Lower lobe of right lung (tissue), 2 donors: Measurements from ENCODE around the gene SLAMF8. TPM values are rescaled to one million over a fixed set of nuclear protein-coding genes. Genes with fewer than 3 reads are reported as not detected.

Experiments
- ATAC-seq, 2 donors: fragments of 200-7000 bp; cut with Tn5 transposase; one replicate each; pipeline ENCODE4 v1.9.1; 2020 to 2022; ENCODE audit warnings: mild to moderate bottlenecking in 2 of 2, moderate library complexity in 2 of 2
- DNase-seq: peaks from one replicate; pipeline ENCODE4 v3.0.0-alpha.2; 2020
- H3K27ac ChIP-seq: fragments of 200-600 bp; one replicate; pipeline ENCODE4 v1.8.0; 2022
- H3K27me3 ChIP-seq: fragments of 200-600 bp; one replicate; pipeline ENCODE4 v1.8.0; 2022; ENCODE audit warnings: low read depth
- H3K36me3 ChIP-seq: fragments of 200-600 bp; one replicate; pipeline ENCODE4 v1.8.0; 2022; ENCODE audit warnings: mild to moderate bottlenecking
- H3K4me1 ChIP-seq: fragments of 200-600 bp; one replicate; pipeline ENCODE4 v1.8.0; 2022
- H3K4me3 ChIP-seq: fragments of 200-600 bp; one replicate; pipeline ENCODE4 v1.8.0; 2022; ENCODE audit warnings: mild to moderate bottlenecking
- H3K9me3 ChIP-seq: fragments of 200-600 bp; one replicate; pipeline ENCODE4 v1.8.0; 2022
- intact Hi-C: fragments of 100-400 bp; cut with DNase I; formaldehyde crosslinking; loops from one replicate; pipeline ENCODE4 v1.11.0; 2022
- total RNA-seq: library from RNA; stranded (reverse); fragmentation: NEBNext Ultra II Directional; extraction: Animal tissue kit (Norgen Biotek cat#: 25700); gene quantifications from one replicate; pipeline ENCODE4 v1.2.1, GENCODE V29; 2021
- TF ChIP-seq, protein P1 (sequence below): fragments of 200-600 bp; IDR thresholded peaks from one replicate; pipeline ENCODE4 v1.8.0; 2022; ENCODE audit warnings: antibody characterized with exemption, mild to moderate bottlenecking
- donor health status: DM: no; HTN: yes; CAD: no; lungs with severe emphysema.

Gene SLAMF8
- total RNA-seq, 1 donor from 2014 or later = 51.2 TPM

GRCh38 chr1:159821171-159821867 is 5.4 kb upstream of the SLAMF8 start:
- DNase-seq (peak; percentile 49), ATAC-seq (peak; percentile 66 to 83)
- Histone ChIP-seq H3K27me3 (no peaks in the 10 kb centered on the region), H3K9me3 (no peaks in the 10 kb centered on the region), H3K4me1 (peaks cover 17% of the 10 kb centered on the region), H3K4me3 (no peak overlapping the region), H3K36me3 (no peaks in the 10 kb centered on the region), H3K27ac (no peak overlapping the region)
- TF ChIP-seq, protein P1, sequence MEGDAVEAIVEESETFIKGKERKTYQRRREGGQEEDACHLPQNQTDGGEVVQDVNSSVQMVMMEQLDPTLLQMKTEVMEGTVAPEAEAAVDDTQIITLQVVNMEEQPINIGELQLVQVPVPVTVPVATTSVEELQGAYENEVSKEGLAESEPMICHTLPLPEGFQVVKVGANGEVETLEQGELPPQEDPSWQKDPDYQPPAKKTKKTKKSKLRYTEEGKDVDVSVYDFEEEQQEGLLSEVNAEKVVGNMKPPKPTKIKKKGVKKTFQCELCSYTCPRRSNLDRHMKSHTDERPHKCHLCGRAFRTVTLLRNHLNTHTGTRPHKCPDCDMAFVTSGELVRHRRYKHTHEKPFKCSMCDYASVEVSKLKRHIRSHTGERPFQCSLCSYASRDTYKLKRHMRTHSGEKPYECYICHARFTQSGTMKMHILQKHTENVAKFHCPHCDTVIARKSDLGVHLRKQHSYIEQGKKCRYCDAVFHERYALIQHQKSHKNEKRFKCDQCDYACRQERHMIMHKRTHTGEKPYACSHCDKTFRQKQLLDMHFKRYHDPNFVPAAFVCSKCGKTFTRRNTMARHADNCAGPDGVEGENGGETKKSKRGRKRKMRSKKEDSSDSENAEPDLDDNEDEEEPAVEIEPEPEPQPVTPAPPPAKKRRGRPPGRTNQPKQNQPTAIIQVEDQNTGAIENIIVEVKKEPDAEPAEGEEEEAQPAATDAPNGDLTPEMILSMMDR = no peak
- intact Hi-C loops = no loop called here

GRCh38 chr1:159823406-159823805 is 3.3 kb upstream of the SLAMF8 start:
- DNase-seq (no peak), ATAC-seq (no peak)
- TF ChIP-seq, protein P1 = no peak
- H3K4me1 ChIP-seq = peaks cover 36% of the 10 kb centered on the region
- no peaks in the 10 kb centered on the region for H3K9me3 ChIP-seq
- no peaks in the 10 kb centered on the region for H3K27me3 ChIP-seq
- H3K36me3 ChIP-seq = no peaks in the 10 kb centered on the region
- H3K4me3 ChIP-seq = no peak overlapping the region
- intact Hi-C loops = no loop called here
- H3K27ac ChIP-seq = no peak overlapping the region

GRCh38 chr1:159825564-159825963 is 1.1 kb upstream of the SLAMF8 start:
- H3K9me3 ChIP-seq = no peaks in the 10 kb centered on the region
- H3K4me1 ChIP-seq = peaks cover 57% of the 10 kb centered on the region
- TF ChIP-seq, protein P1 = no peak
- ATAC-seq = no peak
- H3K36me3 ChIP-seq = no peaks in the 10 kb centered on the region
- no peak overlapping the region for H3K4me3 ChIP-seq
- intact Hi-C loops = no loop called here
- peak overlapping the region; percentile 7 for H3K27ac ChIP-seq
- no peaks in the 10 kb centered on the region for H3K27me3 ChIP-seq
- DNase-seq = no peak

DNA sequence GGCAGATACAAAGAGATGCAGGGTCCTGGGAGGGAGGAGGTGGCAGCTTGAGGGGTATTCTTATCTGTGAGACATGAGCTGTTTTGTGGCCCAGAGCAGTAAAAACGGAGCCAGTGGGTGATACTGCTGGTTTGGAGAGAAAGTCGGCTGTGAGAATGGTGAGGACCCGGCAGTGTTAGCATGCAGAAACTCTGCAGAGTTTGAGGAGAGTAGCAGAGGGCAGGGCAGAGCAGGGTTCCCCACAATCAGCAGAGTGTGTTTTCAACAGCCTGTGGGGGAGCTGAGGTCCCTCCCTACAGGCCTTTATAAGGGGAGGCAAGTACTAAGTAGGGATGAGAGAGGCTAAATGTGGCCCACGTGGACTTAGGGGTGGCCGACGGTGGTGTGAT is 423 bp downstream of the SLAMF8 start:
- intact Hi-C loops = no loop called here
- peak overlapping the region; percentile 38 for H3K27ac ChIP-seq
- H3K27me3 ChIP-seq = no peaks in the 10 kb centered on the region
- peak overlapping the region; percentile 45 for H3K4me3 ChIP-seq
- H3K36me3 ChIP-seq = no peaks in the 10 kb centered on the region
- H3K9me3 ChIP-seq = no peaks in the 10 kb centered on the region
- DNase-seq = peak; percentile 39
- peaks cover 59% of the 10 kb centered on the region for H3K4me1 ChIP-seq
- TF ChIP-seq, protein P1 = no peak
- ATAC-seq = peak in 1 of 2 donors; percentile 15

- no peak for ATAC-seq
- Histone ChIP-seq H3K27ac (peak overlapping the region; percentile 38), H3K27me3 (no peaks in the 10 kb centered on the region), H3K4me3 (peak overlapping the region; percentile 45), H3K4me1 (peaks cover 59% of the 10 kb centered on the region), H3K9me3 (no peaks in the 10 kb centered on the region), H3K36me3 (no peaks in the 10 kb centered on the region)
- TF ChIP-seq, protein P1 = no peak
- intact Hi-C loops = no loop called here
- DNase-seq = no peak
Measured at GRCh38 chr1:159827549-159827948, 876 bp downstream of the SLAMF8 start.
